GM12878 (cell line): Measurements from ENCODE around the gene SUB1. TPM values are rescaled to one million over a fixed set of nuclear protein-coding genes. Genes with fewer than 3 reads are reported as not detected.

Experiments
- ASH2L ChIP-seq: fragments of 300-600, 200-600 bp; sonication (generic); IDR thresholded peaks from 2 replicates; pipeline ENCODE4 v1.6.1; 2017; ENCODE audit warnings: low read depth, mild to moderate bottlenecking, borderline replicate concordance
- CBFB ChIP-seq: IDR thresholded peaks from 2 replicates; pipeline ENCODE4 v1.6.1; 2016; ENCODE audit warnings: antibody characterized with exemption, low read depth
- CBX5 ChIP-seq: sonication (generic); IDR thresholded peaks from 2 replicates; pipeline ENCODE4 v1.6.1; 2016; ENCODE audit warnings: low read depth, moderate library complexity, mild to moderate bottlenecking, inconsistent platforms
- CHD1 ChIP-seq: IDR thresholded peaks from 2 replicates; pipeline ENCODE4 v1.6.1; 2012; ENCODE audit warnings: low read depth, low read length, improper control_type of control experiment
- CHD2 ChIP-seq: IDR thresholded peaks from 2 replicates; pipeline ENCODE4 v1.6.1; 2011; ENCODE audit warnings: low read depth, low read length, improper control_type of control experiment, borderline replicate concordance
- CHD4 ChIP-seq: fragments of 200-600 bp; sonication (generic); IDR thresholded peaks from 2 replicates; pipeline ENCODE4 v1.6.1; 2016; ENCODE audit warnings: mild to moderate bottlenecking
- EED ChIP-seq: sonication (generic); IDR thresholded peaks from 2 replicates; pipeline ENCODE4 v1.6.1; 2016; ENCODE audit warnings: antibody characterized with exemption, low read depth
- LARP7 ChIP-seq: fragments of 450-650 bp; IDR thresholded peaks from 2 replicates; pipeline ENCODE4 v1.6.1; 2017; ENCODE audit warnings: mild to moderate bottlenecking
- NFYA ChIP-seq: IDR thresholded peaks from 2 replicates; pipeline ENCODE4 v1.6.1; 2011; ENCODE audit warnings: low read depth, mild to moderate bottlenecking, low read length, improper control_type of control experiment, borderline replicate concordance
- NKRF ChIP-seq: fragments of 450-650 bp; conservative IDR thresholded peaks from 2 replicates; pipeline ENCODE4 v1.6.1; 2017; ENCODE audit warnings: mild to moderate bottlenecking, moderate library complexity
- NR2C2 ChIP-seq: IDR thresholded peaks from 2 replicates; pipeline ENCODE4 v1.6.1; 2011; ENCODE audit warnings: borderline replicate concordance, low read depth; ENCODE audit not compliant: control insufficient read depth, insufficient read length
- PAX5 ChIP-seq: IDR thresholded peaks from 2 replicates; pipeline ENCODE4 v1.6.1; 2011; ENCODE audit warnings: low read depth, low read length, borderline replicate concordance
- SRF ChIP-seq, 2 experiments: IDR thresholded peaks; 2 replicates each; pipeline ENCODE4 v1.6.1; 2011; ENCODE audit warnings: low read depth in 2 of 2, low read length in 2 of 2, mild to moderate bottlenecking in 1 of 2, moderate library complexity in 1 of 2
- TAF1 ChIP-seq: IDR thresholded peaks from 2 replicates; pipeline ENCODE4 v1.6.1; 2011; ENCODE audit warnings: mild to moderate bottlenecking, low read depth, low read length, borderline replicate concordance
- TCF3 ChIP-seq: IDR thresholded peaks from 2 replicates; pipeline ENCODE4 v1.6.1; 2012; ENCODE audit warnings: low read depth, mild to moderate bottlenecking, low read length, borderline replicate concordance; ENCODE audit not compliant: insufficient read depth
- ZBTB40 ChIP-seq: fragments of 450-650 bp; IDR thresholded peaks from 2 replicates; pipeline ENCODE4 v1.6.1; 2016; ENCODE audit warnings: mild to moderate bottlenecking, moderate library complexity, borderline replicate concordance
- polyA plus RNA-seq, 11 experiments: library from polyadenylated mRNA; depleted of rRNA in 4 of 11; unstranded in 6 of 11; stranded (reverse) in 5 of 11; fragments of >200 nt; fragmentation: Nextera tagmentation in 4 of 11; fragmentation: Illumina TruSeq in 1 of 11; extraction: Ambion mirVana in 4 of 11; extraction: Trizol in 1 of 11; gene quantifications; 1 replicate in 1 of 11; 2 replicates in 10 of 11; pipeline versions ENCODE4 v1.2.1 to v1.2.3, GENCODE V29; 2011 to 2016; ENCODE audit warnings: inconsistent platforms in 2 of 11, missing spikeins in 2 of 11, low read depth in 1 of 11
- total RNA-seq, 4 experiments: library from RNA; depleted of rRNA in 3 of 4; stranded (reverse); fragments of >200 nt in 3 of 4; fragmentation: Illumina TruSeq in 1 of 4; extraction: Trizol in 1 of 4; gene quantifications; 2 replicates each; pipeline versions ENCODE4 v1.2.1 to v1.2.3, GENCODE V29; 2013 to 2021
- TF ChIP-seq, protein P1 (sequence below): fragments of 450-650 bp; IDR thresholded peaks from 2 replicates; pipeline ENCODE4 v1.6.1; 2018; ENCODE audit warnings: borderline replicate concordance, mild to moderate bottlenecking; ENCODE audit not compliant: partially characterized antibody
- TF ChIP-seq, protein P2 (sequence below): fragments of 450-650 bp; IDR thresholded peaks from 2 replicates; pipeline ENCODE4 v1.6.1; 2017; ENCODE audit warnings: borderline replicate concordance
- TF ChIP-seq, protein P3 (sequence below): IDR thresholded peaks from 2 replicates; pipeline ENCODE4 v1.6.1; 2012; ENCODE audit warnings: low read length, inconsistent platforms

The SUB1 gene
- total and polyA plus RNA-seq, 10 of the 15 experiments (the other 5 are each of a cell fraction or from before 2014, with no cell fraction given): 468 to 2,785 (median 1,145) TPM

GRCh38 chr5:32538031-32538547, 47.3 kb upstream of the SUB1 start (continued):
- TF ChIP-seq ZBTB40 (no peak), TCF3 (peak; percentile 97), SRF (IDR thresholded peaks at IDR 0.05; ENCODE audit: low read depth in 2 of 2, low read length in 2 of 2) (peak in 1 of 2 experiments; percentile 71; a peak in 2 of 4 replicates), CHD4 (no peak), EED (peak; percentile 100), NFYA (no peak), LARP7 (0 out of 2 replicates have a peak, but pooled peaks have one; percentile 42), CBX5 (no peak; the same call in none of the 2 replicates), ASH2L (0 out of 2 replicates have a peak, but pooled peaks have one; percentile 21), NR2C2 (no peak), CHD2 (peak; percentile 54; the same call in 1 of the 2 replicates), NKRF (0 out of 2 replicates have a peak, but pooled peaks have one; percentile 55), CBFB (peak; percentile 57), PAX5 (peak; percentile 89), CHD1 (no peak), TAF1 (no peak)
- TF ChIP-seq, protein P1, sequence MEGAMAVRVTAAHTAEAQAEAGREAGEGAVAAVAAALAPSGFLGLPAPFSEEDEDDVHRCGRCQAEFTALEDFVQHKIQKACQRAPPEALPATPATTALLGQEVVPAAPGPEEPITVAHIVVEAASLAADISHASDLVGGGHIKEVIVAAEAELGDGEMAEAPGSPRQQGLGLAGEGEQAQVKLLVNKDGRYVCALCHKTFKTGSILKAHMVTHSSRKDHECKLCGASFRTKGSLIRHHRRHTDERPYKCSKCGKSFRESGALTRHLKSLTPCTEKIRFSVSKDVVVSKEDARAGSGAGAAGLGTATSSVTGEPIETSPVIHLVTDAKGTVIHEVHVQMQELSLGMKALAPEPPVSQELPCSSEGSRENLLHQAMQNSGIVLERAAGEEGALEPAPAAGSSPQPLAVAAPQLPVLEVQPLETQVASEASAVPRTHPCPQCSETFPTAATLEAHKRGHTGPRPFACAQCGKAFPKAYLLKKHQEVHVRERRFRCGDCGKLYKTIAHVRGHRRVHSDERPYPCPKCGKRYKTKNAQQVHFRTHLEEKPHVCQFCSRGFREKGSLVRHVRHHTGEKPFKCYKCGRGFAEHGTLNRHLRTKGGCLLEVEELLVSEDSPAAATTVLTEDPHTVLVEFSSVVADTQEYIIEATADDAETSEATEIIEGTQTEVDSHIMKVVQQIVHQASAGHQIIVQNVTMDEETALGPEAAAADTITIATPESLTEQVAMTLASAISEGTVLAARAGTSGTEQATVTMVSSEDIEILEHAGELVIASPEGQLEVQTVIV: no peak
- TF ChIP-seq, protein P2, sequence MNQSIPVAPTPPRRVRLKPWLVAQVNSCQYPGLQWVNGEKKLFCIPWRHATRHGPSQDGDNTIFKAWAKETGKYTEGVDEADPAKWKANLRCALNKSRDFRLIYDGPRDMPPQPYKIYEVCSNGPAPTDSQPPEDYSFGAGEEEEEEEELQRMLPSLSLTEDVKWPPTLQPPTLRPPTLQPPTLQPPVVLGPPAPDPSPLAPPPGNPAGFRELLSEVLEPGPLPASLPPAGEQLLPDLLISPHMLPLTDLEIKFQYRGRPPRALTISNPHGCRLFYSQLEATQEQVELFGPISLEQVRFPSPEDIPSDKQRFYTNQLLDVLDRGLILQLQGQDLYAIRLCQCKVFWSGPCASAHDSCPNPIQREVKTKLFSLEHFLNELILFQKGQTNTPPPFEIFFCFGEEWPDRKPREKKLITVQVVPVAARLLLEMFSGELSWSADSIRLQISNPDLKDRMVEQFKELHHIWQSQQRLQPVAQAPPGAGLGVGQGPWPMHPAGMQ: no peak
- TF ChIP-seq, protein P3, sequence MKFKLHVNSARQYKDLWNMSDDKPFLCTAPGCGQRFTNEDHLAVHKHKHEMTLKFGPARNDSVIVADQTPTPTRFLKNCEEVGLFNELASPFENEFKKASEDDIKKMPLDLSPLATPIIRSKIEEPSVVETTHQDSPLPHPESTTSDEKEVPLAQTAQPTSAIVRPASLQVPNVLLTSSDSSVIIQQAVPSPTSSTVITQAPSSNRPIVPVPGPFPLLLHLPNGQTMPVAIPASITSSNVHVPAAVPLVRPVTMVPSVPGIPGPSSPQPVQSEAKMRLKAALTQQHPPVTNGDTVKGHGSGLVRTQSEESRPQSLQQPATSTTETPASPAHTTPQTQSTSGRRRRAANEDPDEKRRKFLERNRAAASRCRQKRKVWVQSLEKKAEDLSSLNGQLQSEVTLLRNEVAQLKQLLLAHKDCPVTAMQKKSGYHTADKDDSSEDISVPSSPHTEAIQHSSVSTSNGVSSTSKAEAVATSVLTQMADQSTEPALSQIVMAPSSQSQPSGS: peak; percentile 96
